Suprapubic skin (tissue), 4 donors: Measurements from ENCODE around the gene TEF.

Experiments used
- CTCF ChIP-seq, 2 donors: fragments of 200-600 bp in 1 of 2; fragments of 450-650 bp in 1 of 2; sonication (generic) in 1 of 2; IDR thresholded peaks; one replicate each; pipeline ENCODE4 v1.5.1; 2016 to 2019; ENCODE audit warnings: antibody characterized with exemption in 2 of 2, mild to moderate bottlenecking in 1 of 2, moderate library complexity in 1 of 2
- EP300 ChIP-seq: sonication (generic); formaldehyde crosslinking; IDR thresholded peaks from one replicate; pipeline ENCODE4 v1.6.1; 2017; ENCODE audit warnings: antibody characterized with exemption
- POLR2A ChIP-seq, 2 donors: fragments of 450-650 bp; IDR thresholded peaks; one replicate each; pipeline ENCODE4 v1.6.1; 2017; ENCODE audit warnings: antibody characterized with exemption in 2 of 2, mild to moderate bottlenecking in 2 of 2, moderate library complexity in 2 of 2
- POLR2AphosphoS5 ChIP-seq, 3 donors: sonication (generic); formaldehyde crosslinking; IDR thresholded peaks; one replicate each; pipeline ENCODE4 v1.6.1; 2017; ENCODE audit warnings: antibody characterized with exemption in 3 of 3

DNA sequence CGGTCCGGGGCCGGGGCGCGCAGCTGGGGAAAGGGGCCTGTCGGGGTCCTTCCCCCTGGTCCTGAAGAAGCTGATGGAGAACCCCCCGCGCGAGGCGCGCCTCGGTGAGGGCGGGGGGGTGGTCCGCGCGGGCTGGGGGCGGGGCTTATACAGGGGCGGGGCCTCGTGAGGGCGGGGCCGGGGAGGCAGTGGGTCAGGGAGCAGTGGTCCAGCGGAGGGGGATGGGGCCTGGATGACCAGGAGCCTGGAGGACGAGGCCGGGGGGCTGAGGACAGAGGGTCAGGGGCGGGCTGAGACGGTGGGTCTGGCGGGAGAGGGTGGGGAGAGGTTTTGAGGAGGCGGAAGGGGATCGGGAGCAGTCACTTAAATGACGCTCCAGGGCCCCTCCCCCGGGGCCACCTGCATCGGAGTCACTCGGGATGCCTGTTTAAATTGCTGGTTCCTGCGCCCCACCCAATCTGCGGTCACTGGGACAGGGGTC lies 396 bp downstream of the TEF start:
- TF ChIP-seq CTCF (IDR thresholded peaks at IDR 0.05) (no peak), EP300 (no peak), POLR2A (IDR thresholded peaks at IDR 0.05) (no peak), POLR2AphosphoS5 (IDR thresholded peaks at IDR 0.05) (no peak)
